Psoas muscle (tissue), 8 donors: ENCODE data around the gene KCNN3. TPM values are rescaled to one million over a fixed set of nuclear protein-coding genes. Genes with fewer than 3 reads are reported as not detected.
A peak's percentile ranks its signal among the peaks of the same experiment; 100 is the strongest.

Source experiments
- ATAC-seq, 4 donors: fragments of 200-7000 bp; cut with Tn5 transposase; one replicate each; pipeline ENCODE4 v1.9.1; 2020; ENCODE audit warnings: moderate library complexity in 3 of 4, mild to moderate bottlenecking in 2 of 4
- DNase-seq, 2 donors: peaks; one replicate each; pipeline ENCODE4 v3.0.0-alpha.2; 2020
- H3K27ac ChIP-seq: fragments of 200-600 bp; one replicate; pipeline ENCODE4 v1.8.0; 2022
- H3K27me3 ChIP-seq, 3 donors: fragments of 200-600 bp in 1 of 3; one replicate each; pipeline versions ENCODE4 v1.6.1 to v1.8.0; 2013 to 2022; ENCODE audit warnings: low read length in 2 of 3, mild to moderate bottlenecking in 2 of 3, moderate library complexity in 1 of 3; ENCODE audit not compliant: insufficient read depth in 3 of 3
- H3K36me3 ChIP-seq, 2 donors: fragments of 200-600 bp in 1 of 2; one replicate each; pipeline versions ENCODE4 v1.6.1 to v1.8.0; 2013 to 2022; ENCODE audit warnings: low read depth in 1 of 2, mild to moderate bottlenecking in 1 of 2, moderate library complexity in 1 of 2; ENCODE audit not compliant: insufficient read depth in 1 of 2
- H3K4me1 ChIP-seq: fragments of 200-600 bp; one replicate; pipeline ENCODE4 v1.8.0; 2022
- H3K4me3 ChIP-seq: fragments of 200-600 bp; one replicate; pipeline ENCODE4 v1.8.0; 2022; ENCODE audit warnings: mild to moderate bottlenecking
- H3K9me3 ChIP-seq: fragments of 200-600 bp; one replicate; pipeline ENCODE4 v1.8.0; 2022
- CTCF ChIP-seq: fragments of 200-600 bp; IDR thresholded peaks from one replicate; pipeline ENCODE4 v1.8.0; 2022; ENCODE audit warnings: antibody characterized with exemption
- WGBS, 3 donors: extraction: QIAGEN DNeasy Blood & Tissue Kit; methylation state at CpG; one replicate each; pipeline versions ENCODE4 v1.1.6 to v1.1.7; 2013; 5-methylcytosine and 5-hydroxymethylcytosine counted together
- intact Hi-C, 2 donors: fragments of 100-400 bp; cut with DNase I; formaldehyde crosslinking; loops; one replicate each; pipeline versions ENCODE4 v1.11.0 to v1.14.2; 2022
- polyA plus RNA-seq, 3 donors: library from polyadenylated mRNA; stranded (reverse); fragments of 200-250 nt; gene quantifications; one replicate each; pipeline ENCODE4 v1.2.3, GENCODE V29; 2013
- total RNA-seq, 4 donors: library from RNA; stranded (reverse); fragmentation: NEBNext Ultra II Directional in 2 of 4; extraction: Animal tissue kit (Norgen Biotek cat#: 25700) in 2 of 4; gene quantifications; one replicate each; pipeline versions ENCODE4 v1.2.1 to v1.2.4, GENCODE V29; 2021 to 2023
- donor health status: healthy with polysubstance abuse.
- donor health status: DM: no; HTN: no; CAD: no; lungs with moderate emphysema.
- donor health status: Bipolar disorder and iron deficiency.
- donor health status: healthy.
- donor health status: DM: yes; HTN: yes; CAD: no.
- donor health status: DM: no; HTN: no; CAD: no.
- donor health status: DM: no; HTN: no; CAD: no.
- donor health status: DM: yes; HTN: yes; CAD: no.

KCNN3 gene
- total and polyA plus RNA-seq, 7 donors: 2.5 to 60.9 (median 11.8) TPM

DNA sequence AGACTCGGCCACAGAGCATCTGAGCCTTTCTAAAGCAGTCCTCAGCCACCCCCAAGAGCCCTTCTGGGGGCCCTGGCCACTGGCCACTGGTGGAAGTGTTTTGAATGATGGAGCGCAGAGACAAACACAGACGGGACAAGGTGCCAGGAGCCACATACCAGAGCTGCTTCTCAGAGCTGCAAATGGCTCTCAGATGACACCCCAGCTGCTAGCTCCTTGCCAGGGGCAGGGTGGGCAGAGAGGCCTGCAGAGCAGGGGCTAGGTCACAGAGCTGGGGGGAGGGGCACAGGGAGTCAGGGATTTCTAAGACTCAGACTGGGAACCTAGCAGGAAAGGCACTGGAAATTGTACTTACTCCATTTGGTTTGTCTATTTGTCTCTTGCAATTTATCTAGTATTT lies 30.4 kb downstream of the KCNN3 start:
- 29 to 42% (median 41%) methylated on average over 3 of the region's 3 CpGs for WGBS, 3 donors
- peak; percentile 70 to 85 (median 76) for ATAC-seq

GRCh38 chr1:154838988-154839387 lies 31.1 kb downstream of the KCNN3 start:
- peak overlapping the region; percentile 80 for H3K27ac ChIP-seq
- WGBS, 3 donors: 82 to 90% (median 86%) methylated on average over 9 of the region's 9 CpGs
- no peak overlapping the region for H3K4me3 ChIP-seq
- no peaks in the 10 kb centered on the region for H3K9me3 ChIP-seq
- H3K27me3 ChIP-seq: no peaks in the 10 kb centered on the region
- H3K36me3 ChIP-seq: no peaks in the 10 kb centered on the region
- no peak for DNase-seq
- TF ChIP-seq CTCF: no peak
- H3K4me1 ChIP-seq: peaks cover 63% of the 10 kb centered on the region
- ATAC-seq: no peak
- intact Hi-C loops: no loop called here

More for the DNA sequence above, 30.4 kb downstream of the KCNN3 start:
- peak in 1 of 2 donors; percentile 86 for DNase-seq
- Histone ChIP-seq H3K4me1 (peaks cover 64% of the 10 kb centered on the region), H3K27ac (peak overlapping the region; percentile 80), H3K9me3 (no peaks in the 10 kb centered on the region), H3K4me3 (peak overlapping the region; percentile 16), H3K27me3 (no peaks in the 10 kb centered on the region), H3K36me3 (no peaks in the 10 kb centered on the region)
- no peak for TF ChIP-seq CTCF
- intact Hi-C loops: no loop called here

- H3K9me3 ChIP-seq: no peaks in the 10 kb centered on the region
- TF ChIP-seq CTCF: no peak
- intact Hi-C loops: no loop called here
- 89 to 91% (median 89%) methylated on average over 11 of the region's 11 CpGs for WGBS, 3 donors
- no peaks in the 10 kb centered on the region for H3K27me3 ChIP-seq
- ATAC-seq: no peak
- peaks cover 68% of the 10 kb centered on the region for H3K4me1 ChIP-seq
- no peak overlapping the region for H3K4me3 ChIP-seq
- H3K36me3 ChIP-seq: no peaks in the 10 kb centered on the region
- H3K27ac ChIP-seq: peak overlapping the region; percentile 80
- no peak for DNase-seq
These were observed 31.6 kb downstream of the KCNN3 start for GRCh38 chr1:154838461-154838860.

DNA sequence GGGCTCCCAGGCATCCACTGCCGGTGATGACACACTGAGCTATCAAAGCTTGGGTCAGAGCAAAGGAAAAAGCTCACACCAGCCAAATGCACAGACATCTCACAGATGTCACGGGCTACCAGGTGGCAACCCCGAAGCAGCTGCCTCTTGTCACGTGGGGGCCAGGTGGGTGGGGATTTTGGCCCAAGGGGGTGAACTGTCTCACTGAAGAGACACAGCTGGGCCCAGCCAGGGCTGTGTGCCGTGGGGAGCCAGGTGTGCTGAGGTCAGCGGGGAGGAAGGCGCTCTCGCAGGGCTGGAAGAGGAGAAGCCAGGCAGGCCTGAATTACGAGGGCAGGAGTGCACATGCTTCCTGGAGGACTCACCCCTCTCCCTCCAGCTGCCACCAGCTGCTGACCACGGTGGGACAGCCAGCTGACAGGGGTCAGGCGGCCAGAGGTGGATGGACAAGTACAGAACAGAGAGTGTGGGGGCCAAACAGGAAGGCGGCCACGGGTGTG lies 32.4 kb downstream of the KCNN3 start:
- WGBS, 3 donors: 26 to 38% (median 27%) methylated on average over 13 of the region's 13 CpGs
- Histone ChIP-seq H3K27me3 (no peaks in the 10 kb centered on the region), H3K27ac (peak overlapping the region; percentile 80), H3K4me1 (peaks cover 75% of the 10 kb centered on the region), H3K4me3 (no peak overlapping the region), H3K36me3 (no peaks in the 10 kb centered on the region), H3K9me3 (no peaks in the 10 kb centered on the region)
- no peak for TF ChIP-seq CTCF
- intact Hi-C loops: no loop called here
- peak; percentile 72 to 85 (median 76) for ATAC-seq
- peak; percentile 53 to 80 for DNase-seq
